ENCODE data around the gene CSNK1G2.
A peak's percentile ranks its signal among the peaks of the same experiment; 100 is the strongest.

Gene CSNK1G2

GRCh38 chr19:2015608-2015950 lies 74.6 kb downstream of the CSNK1G2 start, which contains the start of gene BTBD2:
BTBD2 (minus strand) TSS chr19:2015714; CDS start chr19:2015703, 11 bp downstream.
- peak in 2 of 3 donors; percentile 34 to 48 for DNase-seq (ENCODE audit: low read depth in 2 of 3, low spot score in 1 of 3)

GRCh38 chr19:2016041-2016807 lies 75.3 kb downstream of the CSNK1G2 start:
- DNase-seq (ENCODE audit: low read depth in 2 of 3, low spot score in 1 of 3) = peak in 2 of 3 donors; percentile 42 to 57

DNA sequence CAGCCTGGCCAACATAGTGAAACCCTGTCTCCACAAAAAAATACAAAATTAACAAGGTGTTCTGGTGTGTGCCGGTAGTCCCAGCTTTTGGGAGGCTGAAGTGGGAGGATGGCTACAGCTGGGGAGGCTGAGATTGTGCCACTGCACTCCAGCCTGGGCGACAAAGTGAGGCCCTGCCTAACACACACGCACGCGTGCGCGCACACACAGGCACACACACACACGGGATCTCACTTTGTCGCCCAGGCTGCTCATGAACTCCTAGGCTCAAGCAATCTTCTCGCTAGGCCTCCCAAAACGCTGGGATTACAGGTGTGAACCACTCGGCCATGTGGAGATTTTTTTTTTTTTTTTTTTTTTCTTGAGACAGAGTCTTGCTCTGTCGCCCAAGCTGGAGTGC lies 77.8 kb downstream of the CSNK1G2 start:
- no peak for DNase-seq (ENCODE audit: low read depth in 2 of 3, low spot score in 1 of 3)

GRCh38 chr19:2021453-2022140 lies 80.6 kb downstream of the CSNK1G2 start:
- DNase-seq (ENCODE audit: low read depth in 2 of 3, low spot score in 1 of 3) = no peak

DNA sequence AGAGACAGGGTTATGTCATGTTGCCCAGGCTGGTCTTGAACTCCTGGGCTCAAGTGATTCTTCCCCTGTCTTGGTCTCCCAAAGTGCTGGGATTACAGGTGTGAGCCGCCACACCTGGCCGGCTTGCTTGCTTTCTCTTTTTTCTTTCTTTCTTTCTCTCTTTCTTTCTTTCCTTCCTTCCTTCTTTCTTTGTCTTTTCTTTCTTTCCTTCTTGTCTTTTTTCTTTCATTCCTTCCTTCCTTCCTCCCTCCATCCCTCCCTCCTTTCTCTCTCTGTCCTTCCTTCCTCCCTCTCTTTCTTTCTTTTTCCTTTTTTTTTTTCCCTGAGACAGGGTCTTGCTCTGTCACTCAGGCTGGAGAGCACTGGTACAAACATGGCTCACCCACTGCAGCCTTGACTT lies 81.3 kb downstream of the CSNK1G2 start:
- DNase-seq (ENCODE audit: low read depth in 2 of 3, low spot score in 1 of 3) = no peak

DNA sequence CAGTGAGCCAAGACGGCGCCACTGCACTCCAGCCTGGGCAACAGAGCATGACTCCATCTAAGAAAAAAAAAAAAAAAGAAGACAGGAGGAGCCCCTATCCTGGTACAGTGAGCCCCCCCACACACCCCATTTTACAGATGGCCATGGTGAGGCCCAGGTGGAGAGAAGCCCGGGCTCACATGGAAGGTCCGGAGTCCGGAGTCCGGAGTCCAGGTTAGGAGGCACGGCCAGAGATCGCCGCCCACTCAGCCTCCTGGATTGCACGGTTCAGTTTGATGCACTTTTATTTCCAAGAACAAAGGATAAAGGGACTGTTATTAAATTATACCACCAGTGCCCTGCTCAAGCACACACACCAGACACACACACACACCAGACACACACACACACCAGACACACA lies 85.8 kb downstream of the CSNK1G2 start:
- DNase-seq (ENCODE audit: low read depth in 2 of 3, low spot score in 1 of 3) = no peak

- DNase-seq (ENCODE audit: low read depth in 2 of 3, low spot score in 1 of 3) = no peak
These were observed 86.4 kb downstream of the CSNK1G2 start for GRCh38 chr19:2027361-2027760.
